Neuronal stem cell (in vitro differentiated cells): ENCODE results near the gene PHF21A.
A peak's percentile ranks its signal among the peaks of the same experiment; 100 is the strongest.

Source experiments
- DNase-seq: peaks from one replicate; pipeline ENCODE4 v3.0.0-alpha.2; 2013; ENCODE audit warnings: low spot score
- H2AFZ ChIP-seq: one replicate; pipeline ENCODE4 v1.6.1; 2013; ENCODE audit warnings: mild to moderate bottlenecking, low read length, inconsistent platforms
- H2AK5ac ChIP-seq: 2 replicates; pipeline ENCODE4 v1.6.1; 2013; ENCODE audit warnings: low read depth, mild to moderate bottlenecking, inconsistent platforms, low read length, moderate library complexity, mixed read lengths
- H2BK120ac ChIP-seq: 2 replicates; pipeline ENCODE4 v1.6.1; 2013; ENCODE audit warnings: low read depth, mild to moderate bottlenecking, inconsistent platforms, low read length, moderate library complexity, mixed read lengths
- H2BK12ac ChIP-seq: one replicate; pipeline ENCODE4 v1.6.1; 2013; ENCODE audit warnings: low read length, inconsistent platforms
- H2BK15ac ChIP-seq: 2 replicates; pipeline ENCODE4 v1.6.1; 2013; ENCODE audit warnings: mild to moderate bottlenecking, low read length, inconsistent platforms, mixed read lengths
- H2BK5ac ChIP-seq: one replicate; pipeline ENCODE4 v1.6.1; 2013; ENCODE audit warnings: inconsistent platforms, mild to moderate bottlenecking, low read length, moderate library complexity
- H3K14ac ChIP-seq: one replicate; pipeline ENCODE4 v1.6.1; 2013; ENCODE audit warnings: low read length, inconsistent platforms
- H3K18ac ChIP-seq: 2 replicates; pipeline ENCODE4 v1.6.1; 2013; ENCODE audit warnings: low read length, inconsistent platforms
- H3K23ac ChIP-seq: 2 replicates; pipeline ENCODE4 v1.6.1; 2013; ENCODE audit warnings: low read depth, mild to moderate bottlenecking, mixed read lengths, low read length, inconsistent platforms; ENCODE audit not compliant: poor library complexity
- H3K27ac ChIP-seq: replicated peaks from 3 replicates; pipeline ENCODE4 v1.5.1; 2013; ENCODE audit warnings: low read length, inconsistent platforms
- H3K27me3 ChIP-seq, 3 experiments: 2 replicates each; pipeline ENCODE4 v1.6.1; 2013; ENCODE audit warnings: low read length in 3 of 3, mild to moderate bottlenecking in 2 of 3, inconsistent platforms in 1 of 3, low read depth in 1 of 3, mixed read lengths in 1 of 3, moderate library complexity in 1 of 3; ENCODE audit not compliant: control insufficient read depth in 3 of 3, insufficient read depth in 3 of 3
- H3K36me3 ChIP-seq, 2 donors: replicated peaks in 1 of 2; 2 replicates each; pipeline ENCODE4 v1.6.1; 2013; ENCODE audit warnings: low read length in 2 of 2; ENCODE audit not compliant: control insufficient read depth in 2 of 2, insufficient read depth in 2 of 2
- H3K4ac ChIP-seq: 2 replicates; pipeline ENCODE4 v1.6.1; 2013; ENCODE audit warnings: inconsistent platforms, mild to moderate bottlenecking, low read length, moderate library complexity
- H3K4me1 ChIP-seq, 2 donors: 1 replicate in 1 of 2; 2 replicates in 1 of 2; pipeline ENCODE4 v1.6.1; 2013; ENCODE audit warnings: low read length in 2 of 2, low read depth in 1 of 2; ENCODE audit not compliant: control insufficient read depth in 2 of 2, insufficient read depth in 1 of 2
- H3K4me2 ChIP-seq: one replicate; pipeline ENCODE4 v1.6.1; 2013; ENCODE audit warnings: mild to moderate bottlenecking, low read length, inconsistent platforms; ENCODE audit not compliant: insufficient read depth, poor library complexity, severe bottlenecking
- H3K4me3 ChIP-seq, 2 donors: 2 replicates each; pipeline ENCODE4 v1.5.1; 2013; ENCODE audit warnings: low read length in 2 of 2, mild to moderate bottlenecking in 2 of 2, inconsistent platforms in 1 of 2, moderate library complexity in 1 of 2
- H3K79me1 ChIP-seq: one replicate; pipeline ENCODE4 v1.6.1; 2013; ENCODE audit warnings: low read depth, mild to moderate bottlenecking, inconsistent platforms, low read length, moderate library complexity
- H3K9ac ChIP-seq: one replicate; pipeline ENCODE4 v1.6.1; 2013; ENCODE audit warnings: mild to moderate bottlenecking, low read depth, low read length, inconsistent platforms; ENCODE audit not compliant: poor library complexity
- H3K9me3 ChIP-seq, 2 donors: replicated peaks in 1 of 2; 2 replicates each; pipeline versions ENCODE3 to v1.6.1; 2013; ENCODE audit warnings: low read length in 2 of 2, mild to moderate bottlenecking in 2 of 2, inconsistent platforms in 1 of 2, low read depth in 1 of 2, mixed read lengths in 1 of 2, moderate library complexity in 1 of 2; ENCODE audit not compliant: control insufficient read depth in 2 of 2, insufficient read depth in 1 of 2
- H4K8ac ChIP-seq: one replicate; pipeline ENCODE4 v1.6.1; 2013; ENCODE audit warnings: low read depth, mild to moderate bottlenecking, inconsistent platforms, low read length, moderate library complexity
- H4K91ac ChIP-seq: one replicate; pipeline ENCODE4 v1.6.1; 2013; ENCODE audit warnings: low read length, low read depth, mild to moderate bottlenecking, inconsistent platforms; ENCODE audit not compliant: poor library complexity
- WGBS, 2 donors: extraction: QIAGEN DNeasy Blood & Tissue Kit; methylation state at CpG; one replicate each; pipeline ENCODE4 v1.1.7; 2013; ENCODE audit warnings: missing lambda C conversion rate in 2 of 2, mixed read lengths in 1 of 2; ENCODE audit not compliant: insufficient read length in 2 of 2, insufficient replicate concordance in 1 of 2; ENCODE audit errors: extremely low coverage in 2 of 2; 5-methylcytosine and 5-hydroxymethylcytosine counted together

PHF21A gene

GRCh38 chr11:46129133-46129532 is 7.9 kb upstream of the PHF21A start:
- Histone ChIP-seq H3K9ac (no peak overlapping the region), H3K18ac (no peak overlapping the region), H2BK12ac (no peak overlapping the region), H3K27ac (no peak overlapping the region), H3K27me3 (peaks cover 0 to 13% (median 0%) of the 10 kb centered on the region in 3 experiments), H2BK120ac (no peak overlapping the region), H4K8ac (no peak overlapping the region), H3K79me1 (no peaks in the 10 kb centered on the region), H2AK5ac (no peak overlapping the region), H2BK5ac (no peak overlapping the region), H4K91ac (no peak overlapping the region), H3K4me2 (no peak overlapping the region), H3K4me3 (no peak overlapping the region), H3K36me3 (no peaks in the 10 kb centered on the region), H3K4me1 (peaks cover 0 to 2% of the 10 kb centered on the region in 2 donors), H2BK15ac (no peak overlapping the region), H3K23ac (no peak overlapping the region), H2AFZ (no peak overlapping the region), H3K4ac (no peak overlapping the region), H3K14ac (no peak overlapping the region), H3K9me3 (no peaks in the 10 kb centered on the region)
- no peak for DNase-seq
- WGBS, 2 donors: no CpG with 5 or more reads among the region's 2 CpGs

GRCh38 chr11:46127150-46127638 is 5.9 kb upstream of the PHF21A start:
- peaks cover 3% of the 10 kb centered on the region in 2 donors for H3K4me1 ChIP-seq
- H2BK5ac ChIP-seq: no peak overlapping the region
- H3K18ac ChIP-seq: peak overlapping the region; percentile 13
- no peak overlapping the region for H4K8ac ChIP-seq
- H4K91ac ChIP-seq: no peak overlapping the region
- no peak overlapping the region for H3K23ac ChIP-seq
- no peak overlapping the region for H3K9ac ChIP-seq
- no peak overlapping the region for H3K4me3 ChIP-seq
- no peaks in the 10 kb centered on the region for H3K79me1 ChIP-seq
- H2AK5ac ChIP-seq: no peak overlapping the region
- H2AFZ ChIP-seq: peak overlapping the region; percentile 37
- WGBS, 2 donors: no CpG with 5 or more reads among the region's 5 CpGs
- no peaks in the 10 kb centered on the region for H3K36me3 ChIP-seq
- no peak overlapping the region for H2BK120ac ChIP-seq
- H2BK12ac ChIP-seq: no peak overlapping the region
- no peak overlapping the region for H3K4me2 ChIP-seq
- H3K9me3 ChIP-seq: no peaks in the 10 kb centered on the region
- H3K27me3 ChIP-seq: peaks cover 0 to 5% (median 0%) of the 10 kb centered on the region in 3 experiments
- no peak for DNase-seq
- H3K14ac ChIP-seq: no peak overlapping the region
- no peak overlapping the region for H3K4ac ChIP-seq
- no peak overlapping the region for H2BK15ac ChIP-seq
- H3K27ac ChIP-seq: no peak overlapping the region

DNA sequence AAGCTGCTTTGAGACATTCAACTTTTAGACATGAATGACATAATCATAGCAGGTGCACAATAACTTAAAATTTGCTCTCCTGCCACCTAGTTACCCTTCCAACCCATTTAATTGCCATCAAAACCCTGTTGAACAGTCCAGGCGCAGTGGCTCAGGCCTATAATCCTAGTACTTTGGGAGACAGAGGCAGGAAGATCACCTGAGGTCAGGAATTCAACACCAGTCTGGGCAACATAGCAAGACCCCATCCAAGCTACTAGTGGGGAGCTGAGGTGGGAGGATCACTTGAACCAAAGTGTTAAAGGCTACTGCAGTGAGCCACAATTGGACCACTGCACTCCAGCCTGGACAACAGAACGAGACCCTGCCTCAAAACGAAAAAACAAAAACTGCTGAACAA is 4.0 kb upstream of the PHF21A start:
- Histone ChIP-seq H3K27ac (no peak overlapping the region), H3K18ac (no peak overlapping the region), H4K8ac (no peak overlapping the region), H3K9ac (no peak overlapping the region), H2AK5ac (no peak overlapping the region), H3K4me1 (peaks cover 3% of the 10 kb centered on the region in 2 donors), H3K4me3 (peak overlapping the region in 1 of 2 donors; percentile 48), H4K91ac (no peak overlapping the region), H3K79me1 (no peaks in the 10 kb centered on the region), H3K23ac (no peak overlapping the region), H3K14ac (no peak overlapping the region), H3K4ac (no peak overlapping the region), H2BK5ac (no peak overlapping the region), H2BK15ac (no peak overlapping the region), H2AFZ (no peak overlapping the region), H2BK12ac (no peak overlapping the region), H3K36me3 (no peaks in the 10 kb centered on the region), H3K27me3 (peaks cover 0 to 5% (median 0%) of the 10 kb centered on the region in 3 experiments), H3K9me3 (no peaks in the 10 kb centered on the region), H2BK120ac (no peak overlapping the region), H3K4me2 (no peak overlapping the region)
- WGBS, 2 donors: no CpG with 5 or more reads among the region's 3 CpGs
- no peak for DNase-seq

DNA sequence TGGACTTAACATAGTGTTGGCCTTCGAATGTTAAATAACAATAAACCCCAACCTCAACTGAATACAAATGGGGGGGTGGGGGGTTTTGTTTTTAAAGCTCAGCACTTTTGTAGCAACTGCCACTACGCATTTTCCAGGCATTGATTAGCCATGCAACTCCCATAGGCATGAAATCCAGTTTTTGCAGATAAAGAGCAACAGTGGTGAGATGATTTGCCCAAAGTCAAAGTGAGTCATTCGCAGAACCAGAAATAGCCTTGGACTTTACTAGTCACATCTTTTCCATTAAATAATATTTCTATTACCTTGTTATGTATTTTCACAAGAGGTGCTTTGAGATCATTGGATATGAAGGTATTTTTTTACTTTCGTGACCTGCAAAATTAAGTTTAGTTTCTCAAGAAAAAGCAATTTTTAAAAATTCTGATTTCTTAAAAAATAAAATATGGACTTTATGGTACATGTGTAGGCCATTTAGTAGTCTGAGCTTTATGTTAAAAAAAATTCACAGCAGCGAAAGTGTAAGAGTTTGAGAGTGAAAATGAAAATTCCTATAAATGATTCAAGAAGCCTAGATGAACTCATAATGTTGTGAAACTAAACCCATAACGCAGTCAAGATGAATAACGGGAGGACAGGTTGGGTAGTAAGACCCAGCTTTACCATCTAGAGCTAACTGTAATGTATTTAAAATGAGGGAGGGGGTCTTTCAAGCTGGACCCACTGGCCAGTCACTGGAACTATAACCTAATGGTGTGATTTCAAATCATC is 1.9 kb upstream of the PHF21A start:
- Histone ChIP-seq H2BK15ac (no peak overlapping the region), H3K18ac (no peak overlapping the region), H3K14ac (no peak overlapping the region), H3K9me3 (no peaks in the 10 kb centered on the region), H3K27ac (no peak overlapping the region), H3K36me3 (no peaks in the 10 kb centered on the region), H2BK5ac (no peak overlapping the region), H3K9ac (no peak overlapping the region), H3K4me1 (peaks cover 3% of the 10 kb centered on the region in 2 donors), H2BK12ac (no peak overlapping the region), H2AK5ac (no peak overlapping the region), H3K23ac (no peak overlapping the region), H4K91ac (no peak overlapping the region), H3K4me2 (no peak overlapping the region), H3K4me3 (peak overlapping the region in 1 of 2 donors; percentile 62), H2BK120ac (no peak overlapping the region), H4K8ac (no peak overlapping the region), H3K4ac (no peak overlapping the region), H2AFZ (peak overlapping the region; percentile 21), H3K79me1 (no peaks in the 10 kb centered on the region), H3K27me3 (no peaks in the 10 kb centered on the region)
- no peak for DNase-seq
- no CpG with 5 or more reads among the region's 7 CpGs for WGBS, 2 donors
